ENCODE results near the gene LYL1.

DNA sequence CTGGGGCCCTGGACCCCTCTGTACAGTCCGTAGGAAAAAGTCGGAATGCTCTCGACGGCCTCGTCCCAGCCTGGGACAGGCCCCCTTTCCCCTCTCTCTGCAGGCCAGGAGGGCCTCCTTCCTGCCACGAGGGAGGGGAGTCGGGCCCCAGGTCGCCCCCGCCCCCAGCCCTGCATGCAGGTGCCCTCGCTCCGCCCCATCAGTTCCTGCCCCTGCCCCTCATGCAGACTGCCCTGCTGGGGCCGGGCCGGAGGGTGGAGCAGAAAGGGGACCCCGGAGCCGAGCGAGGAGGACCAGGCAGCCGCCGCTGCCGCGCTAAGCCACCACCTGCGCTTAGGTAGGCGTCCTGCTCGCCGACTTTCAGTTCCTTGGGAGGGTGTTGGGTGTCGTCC lies 7.3 kb downstream of the LYL1 start:
- TF ChIP-seq, protein P1, sequence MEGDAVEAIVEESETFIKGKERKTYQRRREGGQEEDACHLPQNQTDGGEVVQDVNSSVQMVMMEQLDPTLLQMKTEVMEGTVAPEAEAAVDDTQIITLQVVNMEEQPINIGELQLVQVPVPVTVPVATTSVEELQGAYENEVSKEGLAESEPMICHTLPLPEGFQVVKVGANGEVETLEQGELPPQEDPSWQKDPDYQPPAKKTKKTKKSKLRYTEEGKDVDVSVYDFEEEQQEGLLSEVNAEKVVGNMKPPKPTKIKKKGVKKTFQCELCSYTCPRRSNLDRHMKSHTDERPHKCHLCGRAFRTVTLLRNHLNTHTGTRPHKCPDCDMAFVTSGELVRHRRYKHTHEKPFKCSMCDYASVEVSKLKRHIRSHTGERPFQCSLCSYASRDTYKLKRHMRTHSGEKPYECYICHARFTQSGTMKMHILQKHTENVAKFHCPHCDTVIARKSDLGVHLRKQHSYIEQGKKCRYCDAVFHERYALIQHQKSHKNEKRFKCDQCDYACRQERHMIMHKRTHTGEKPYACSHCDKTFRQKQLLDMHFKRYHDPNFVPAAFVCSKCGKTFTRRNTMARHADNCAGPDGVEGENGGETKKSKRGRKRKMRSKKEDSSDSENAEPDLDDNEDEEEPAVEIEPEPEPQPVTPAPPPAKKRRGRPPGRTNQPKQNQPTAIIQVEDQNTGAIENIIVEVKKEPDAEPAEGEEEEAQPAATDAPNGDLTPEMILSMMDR (IDR thresholded peaks at IDR 0.05; ENCODE audit: low read depth, low read length, missing input control), result no peak
- TF ChIP-seq RAD21 (IDR thresholded peaks at IDR 0.05), result no peak
- no peak for TF ChIP-seq YY1 (IDR thresholded peaks at IDR 0.05)
- TF ChIP-seq, protein P2, sequence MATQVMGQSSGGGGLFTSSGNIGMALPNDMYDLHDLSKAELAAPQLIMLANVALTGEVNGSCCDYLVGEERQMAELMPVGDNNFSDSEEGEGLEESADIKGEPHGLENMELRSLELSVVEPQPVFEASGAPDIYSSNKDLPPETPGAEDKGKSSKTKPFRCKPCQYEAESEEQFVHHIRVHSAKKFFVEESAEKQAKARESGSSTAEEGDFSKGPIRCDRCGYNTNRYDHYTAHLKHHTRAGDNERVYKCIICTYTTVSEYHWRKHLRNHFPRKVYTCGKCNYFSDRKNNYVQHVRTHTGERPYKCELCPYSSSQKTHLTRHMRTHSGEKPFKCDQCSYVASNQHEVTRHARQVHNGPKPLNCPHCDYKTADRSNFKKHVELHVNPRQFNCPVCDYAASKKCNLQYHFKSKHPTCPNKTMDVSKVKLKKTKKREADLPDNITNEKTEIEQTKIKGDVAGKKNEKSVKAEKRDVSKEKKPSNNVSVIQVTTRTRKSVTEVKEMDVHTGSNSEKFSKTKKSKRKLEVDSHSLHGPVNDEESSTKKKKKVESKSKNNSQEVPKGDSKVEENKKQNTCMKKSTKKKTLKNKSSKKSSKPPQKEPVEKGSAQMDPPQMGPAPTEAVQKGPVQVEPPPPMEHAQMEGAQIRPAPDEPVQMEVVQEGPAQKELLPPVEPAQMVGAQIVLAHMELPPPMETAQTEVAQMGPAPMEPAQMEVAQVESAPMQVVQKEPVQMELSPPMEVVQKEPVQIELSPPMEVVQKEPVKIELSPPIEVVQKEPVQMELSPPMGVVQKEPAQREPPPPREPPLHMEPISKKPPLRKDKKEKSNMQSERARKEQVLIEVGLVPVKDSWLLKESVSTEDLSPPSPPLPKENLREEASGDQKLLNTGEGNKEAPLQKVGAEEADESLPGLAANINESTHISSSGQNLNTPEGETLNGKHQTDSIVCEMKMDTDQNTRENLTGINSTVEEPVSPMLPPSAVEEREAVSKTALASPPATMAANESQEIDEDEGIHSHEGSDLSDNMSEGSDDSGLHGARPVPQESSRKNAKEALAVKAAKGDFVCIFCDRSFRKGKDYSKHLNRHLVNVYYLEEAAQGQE (IDR thresholded peaks at IDR 0.05), result no peak
- no peak for TF ChIP-seq SP1 (IDR thresholded peaks at IDR 0.05)
- TF ChIP-seq JUND (IDR thresholded peaks at IDR 0.05), result no peak
